ENCODE measurements around the gene PPP4R1. TPM values are rescaled to one million over a fixed set of nuclear protein-coding genes. Genes with fewer than 3 reads are reported as not detected.

PPP4R1 gene
- polyA plus RNA-seq, 2 donors = 76.9 to 84.9 TPM

GRCh38 chr18:9513971-9514512, 100.3 kb downstream of the PPP4R1 start:
- Histone ChIP-seq H3K9me3 (ENCODE audit: control insufficient read depth in 2 of 2, insufficient read depth in 1 of 2, low read depth in 1 of 2, low read length in 1 of 2) (no peaks in the 10 kb centered on the region), H3K36me3 (ENCODE audit: control insufficient read depth in 2 of 2, insufficient read depth in 2 of 2, low read length in 1 of 2) (no peaks in the 10 kb centered on the region), H3K4me3 (ENCODE audit: low read depth in 1 of 2, low read length in 2 of 2) (no peak overlapping the region), H3K27me3 (ENCODE audit: control insufficient read depth in 1 of 2, insufficient read depth in 2 of 2, low read length in 2 of 2) (no peaks in the 10 kb centered on the region), H3K4me1 (ENCODE audit: control insufficient read depth in 2 of 2, insufficient read depth in 2 of 2, low read length in 1 of 2) (no peaks in the 10 kb centered on the region), H3K27ac (ENCODE audit: low read depth in 2 of 2, low read length in 1 of 2) (no peak overlapping the region)
- WGBS, 2 donors = 59 to 74% methylated on average over 6 of the region's 6 CpGs

GRCh38 chr18:9508446-9509025, 105.8 kb downstream of the PPP4R1 start:
- Histone ChIP-seq H3K36me3 (ENCODE audit: control insufficient read depth in 2 of 2, insufficient read depth in 2 of 2, low read length in 1 of 2) (no peaks in the 10 kb centered on the region), H3K9me3 (ENCODE audit: control insufficient read depth in 2 of 2, insufficient read depth in 1 of 2, low read depth in 1 of 2, low read length in 1 of 2) (no peaks in the 10 kb centered on the region), H3K27ac (ENCODE audit: low read depth in 2 of 2, low read length in 1 of 2) (no peak overlapping the region), H3K4me3 (ENCODE audit: low read depth in 1 of 2, low read length in 2 of 2) (no peak overlapping the region), H3K4me1 (ENCODE audit: control insufficient read depth in 2 of 2, insufficient read depth in 2 of 2, low read length in 1 of 2) (no peaks in the 10 kb centered on the region), H3K27me3 (ENCODE audit: control insufficient read depth in 1 of 2, insufficient read depth in 2 of 2, low read length in 2 of 2) (no peaks in the 10 kb centered on the region)
- 70 to 72% methylated on average over 2 of the region's 2 CpGs for WGBS, 2 donors

GRCh38 chr18:9507565-9508088, 106.7 kb downstream of the PPP4R1 start:
- H3K9me3 ChIP-seq (ENCODE audit: control insufficient read depth in 2 of 2, insufficient read depth in 1 of 2, low read depth in 1 of 2, low read length in 1 of 2) = no peaks in the 10 kb centered on the region
- H3K4me3 ChIP-seq (ENCODE audit: low read depth in 1 of 2, low read length in 2 of 2) = no peak overlapping the region
- WGBS, 2 donors = 65 to 77% methylated on average over 2 of the region's 2 CpGs
- no peaks in the 10 kb centered on the region for H3K27me3 ChIP-seq (ENCODE audit: control insufficient read depth in 1 of 2, insufficient read depth in 2 of 2, low read length in 2 of 2)
- H3K27ac ChIP-seq (ENCODE audit: low read depth in 2 of 2, low read length in 1 of 2) = no peak overlapping the region
- H3K36me3 ChIP-seq (ENCODE audit: control insufficient read depth in 2 of 2, insufficient read depth in 2 of 2, low read length in 1 of 2) = no peaks in the 10 kb centered on the region
- H3K4me1 ChIP-seq (ENCODE audit: control insufficient read depth in 2 of 2, insufficient read depth in 2 of 2, low read length in 1 of 2) = no peaks in the 10 kb centered on the region

GRCh38 chr18:9506046-9506792, 108.1 kb downstream of the PPP4R1 start:
- Histone ChIP-seq H3K9me3 (ENCODE audit: control insufficient read depth in 2 of 2, insufficient read depth in 1 of 2, low read depth in 1 of 2, low read length in 1 of 2) (no peaks in the 10 kb centered on the region), H3K4me1 (ENCODE audit: control insufficient read depth in 2 of 2, insufficient read depth in 2 of 2, low read length in 1 of 2) (no peaks in the 10 kb centered on the region), H3K36me3 (ENCODE audit: control insufficient read depth in 2 of 2, insufficient read depth in 2 of 2, low read length in 1 of 2) (no peaks in the 10 kb centered on the region), H3K27ac (ENCODE audit: low read depth in 2 of 2, low read length in 1 of 2) (no peak overlapping the region), H3K27me3 (ENCODE audit: control insufficient read depth in 1 of 2, insufficient read depth in 2 of 2, low read length in 2 of 2) (no peaks in the 10 kb centered on the region), H3K4me3 (ENCODE audit: low read depth in 1 of 2, low read length in 2 of 2) (no peak overlapping the region)
- WGBS, 2 donors = 75 to 82% methylated on average over 4 of the region's 4 CpGs

Other genes starting within 250 kb of the PPP4R1 start
- gene RALBP1, start 139.0 kb downstream of the PPP4R1 start, polyA plus RNA-seq = 10 to 100 TPM; 23.7 to 38.6 TPM
- gene RAB31, start 93.7 kb upstream of the PPP4R1 start, polyA plus RNA-seq = 10 to 100 TPM; 10.7 to 17.5 TPM